ENCODE measurements around the gene ARIH1.
"Not testable (repeated sequence)": the region's sequence is repeated elsewhere in the genome, so short reads cannot be mapped to it uniquely, and the experiment has no call there.

ARIH1 gene, protein sequence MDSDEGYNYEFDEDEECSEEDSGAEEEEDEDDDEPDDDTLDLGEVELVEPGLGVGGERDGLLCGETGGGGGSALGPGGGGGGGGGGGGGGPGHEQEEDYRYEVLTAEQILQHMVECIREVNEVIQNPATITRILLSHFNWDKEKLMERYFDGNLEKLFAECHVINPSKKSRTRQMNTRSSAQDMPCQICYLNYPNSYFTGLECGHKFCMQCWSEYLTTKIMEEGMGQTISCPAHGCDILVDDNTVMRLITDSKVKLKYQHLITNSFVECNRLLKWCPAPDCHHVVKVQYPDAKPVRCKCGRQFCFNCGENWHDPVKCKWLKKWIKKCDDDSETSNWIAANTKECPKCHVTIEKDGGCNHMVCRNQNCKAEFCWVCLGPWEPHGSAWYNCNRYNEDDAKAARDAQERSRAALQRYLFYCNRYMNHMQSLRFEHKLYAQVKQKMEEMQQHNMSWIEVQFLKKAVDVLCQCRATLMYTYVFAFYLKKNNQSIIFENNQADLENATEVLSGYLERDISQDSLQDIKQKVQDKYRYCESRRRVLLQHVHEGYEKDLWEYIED

DNA sequence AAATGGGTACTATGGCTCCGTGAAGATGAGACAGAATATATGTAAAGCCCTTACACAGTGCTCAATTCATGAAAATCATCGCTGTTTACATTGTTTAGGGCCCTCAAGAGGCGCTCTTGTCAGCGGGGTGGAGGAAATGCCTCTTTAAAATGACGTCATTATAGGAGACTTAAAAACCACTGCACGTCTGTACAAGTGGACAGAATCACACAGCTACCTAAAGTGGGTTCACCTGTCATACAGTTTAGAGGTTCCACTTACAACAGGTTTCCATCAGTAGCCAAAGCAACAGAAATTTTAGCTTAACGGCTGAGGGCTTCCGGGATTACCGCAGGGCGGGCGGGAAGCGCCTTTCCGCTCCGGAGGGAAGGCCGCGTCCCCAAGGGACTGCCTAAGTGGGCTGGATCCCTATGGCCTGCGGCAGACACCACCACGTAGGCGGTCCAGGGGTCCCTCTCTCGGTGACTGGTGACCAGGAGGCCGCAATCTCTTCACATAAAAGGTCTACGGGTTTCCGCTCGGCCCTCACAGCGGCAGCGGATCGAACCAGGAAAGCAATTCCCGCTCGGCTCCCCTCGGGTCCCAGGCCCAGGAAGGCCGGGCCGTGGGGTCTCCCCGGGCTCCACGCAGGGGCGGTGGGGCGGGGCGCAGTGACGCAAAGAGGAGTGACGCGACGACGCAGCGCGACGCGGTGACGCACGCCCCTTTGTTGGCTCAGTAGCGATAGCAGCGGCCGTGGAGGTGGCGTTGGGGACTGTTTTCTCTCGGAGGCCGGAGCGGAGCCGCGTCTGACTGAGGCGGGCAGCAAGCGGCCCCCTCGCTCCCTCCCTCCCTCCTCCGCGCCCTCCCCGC is at the start of gene ARIH1:
Gene ARIH1 (plus strand): TSS at position 717 of the 852 bp plus-strand sequence. CDS start 310 bp downstream, outside the sequence.
- peak; percentile 98 for DNase-seq (ENCODE audit: low spot score)

DNA sequence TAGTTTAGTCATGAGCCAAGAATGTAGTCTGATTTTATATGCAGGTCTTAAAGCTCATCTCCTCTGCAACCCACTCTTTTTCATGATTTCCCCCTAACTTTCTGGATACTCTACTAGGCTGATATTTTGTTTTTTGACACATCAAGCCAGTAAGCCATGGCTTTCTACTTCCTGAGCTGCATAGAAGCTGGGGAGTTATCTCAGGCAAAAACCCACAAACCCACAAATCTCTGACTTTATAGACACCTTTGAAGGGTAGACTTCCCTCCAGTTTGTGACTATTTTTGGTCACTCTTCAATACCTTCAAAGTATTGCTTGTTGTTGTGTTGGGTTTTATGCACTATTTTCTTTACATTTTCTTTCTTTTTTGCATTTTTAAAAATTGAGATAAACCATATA is 47.4 kb upstream of the ARIH1 start:
- no peak for DNase-seq (ENCODE audit: low spot score)

DNA sequence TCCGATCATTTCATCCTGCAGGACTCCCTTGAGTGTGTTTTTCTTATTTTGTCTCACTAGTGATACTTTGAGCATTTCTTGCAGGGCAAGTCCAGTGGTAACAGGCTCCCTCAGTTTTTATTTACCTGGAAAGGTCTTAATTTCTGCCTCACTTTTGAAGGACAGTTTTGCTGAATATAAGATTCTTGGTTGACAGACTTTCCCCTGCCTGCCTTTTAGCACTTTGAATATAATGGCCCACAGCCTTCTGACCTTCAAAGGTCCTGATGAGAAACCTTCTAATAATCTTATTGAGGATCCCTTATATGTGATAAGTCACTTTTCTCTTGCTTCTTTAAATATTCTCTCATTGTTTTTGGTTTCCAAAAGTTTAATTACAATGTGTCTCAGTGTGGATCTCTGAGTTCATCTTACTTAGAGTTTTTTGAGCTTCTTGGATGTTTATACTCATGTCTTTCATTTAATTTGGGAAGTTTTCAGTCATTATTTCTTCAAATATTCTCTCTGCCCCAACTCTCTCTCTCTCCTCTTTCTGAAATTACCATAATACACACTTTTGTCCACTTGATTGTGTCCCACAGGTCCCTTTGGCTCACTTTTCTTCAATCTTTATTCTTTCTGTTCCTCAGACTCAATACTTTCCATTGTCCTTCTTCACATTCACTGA is 36.3 kb upstream of the ARIH1 start:
- no peak for DNase-seq (ENCODE audit: low spot score)

DNA sequence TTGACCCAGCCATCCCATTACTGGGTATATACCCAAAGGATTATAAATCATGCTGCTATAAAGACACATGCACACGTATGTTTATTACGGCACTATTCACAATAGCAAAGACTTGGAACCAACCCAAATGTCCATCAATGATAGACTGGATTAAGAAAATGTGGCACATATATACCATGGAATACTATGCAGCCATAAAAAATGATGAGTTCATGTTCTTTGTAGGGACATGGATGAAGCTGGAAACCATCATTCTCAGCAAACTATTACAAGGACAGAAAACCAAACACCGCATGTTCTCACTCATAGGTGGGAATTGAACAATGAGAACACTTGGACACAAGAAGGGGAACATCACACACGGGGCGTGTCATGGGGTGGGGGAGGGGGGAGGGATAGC is 31.3 kb upstream of the ARIH1 start:
- not testable (repeated sequence) for DNase-seq (ENCODE audit: low spot score)

DNA sequence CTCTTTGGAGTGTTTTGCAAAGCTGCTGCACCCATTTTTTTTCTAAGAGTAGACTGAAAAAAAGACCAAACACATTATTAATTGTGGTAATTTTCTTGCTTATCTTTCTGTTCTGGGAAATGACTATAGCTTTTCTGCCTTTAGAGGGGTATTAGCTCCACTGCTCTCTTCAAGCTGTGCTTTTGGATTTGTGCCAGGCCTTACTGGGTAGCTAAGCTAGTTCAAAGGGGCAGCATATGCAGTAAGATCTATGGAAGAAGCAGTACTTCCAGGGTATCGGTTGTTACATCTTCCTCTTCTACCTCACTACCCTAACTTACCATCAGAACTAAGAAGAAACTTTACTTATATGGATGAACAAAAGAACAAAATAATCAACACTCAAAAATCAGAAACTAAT is 28.7 kb upstream of the ARIH1 start:
- DNase-seq (ENCODE audit: low spot score), result no peak

DNA sequence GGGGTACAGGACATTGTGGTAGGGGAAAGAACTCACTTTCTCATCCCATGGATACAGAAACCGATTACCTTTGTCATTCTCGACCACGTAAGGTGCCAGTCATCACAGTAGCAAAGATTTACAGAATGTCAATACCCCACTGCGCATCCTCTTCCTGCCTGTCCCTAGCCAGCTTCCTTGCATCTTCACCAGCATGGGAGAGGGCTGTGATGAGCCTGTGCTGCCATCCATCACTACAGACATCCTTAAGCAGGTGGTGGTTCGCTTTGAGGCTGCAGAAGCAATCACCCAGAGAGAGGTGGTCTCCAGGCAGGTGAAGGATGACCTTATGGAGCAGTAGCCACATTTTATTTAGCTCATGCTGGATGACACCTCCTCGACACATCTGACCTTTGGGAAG is 23.3 kb upstream of the ARIH1 start:
- DNase-seq (ENCODE audit: low spot score), result no peak

DNA sequence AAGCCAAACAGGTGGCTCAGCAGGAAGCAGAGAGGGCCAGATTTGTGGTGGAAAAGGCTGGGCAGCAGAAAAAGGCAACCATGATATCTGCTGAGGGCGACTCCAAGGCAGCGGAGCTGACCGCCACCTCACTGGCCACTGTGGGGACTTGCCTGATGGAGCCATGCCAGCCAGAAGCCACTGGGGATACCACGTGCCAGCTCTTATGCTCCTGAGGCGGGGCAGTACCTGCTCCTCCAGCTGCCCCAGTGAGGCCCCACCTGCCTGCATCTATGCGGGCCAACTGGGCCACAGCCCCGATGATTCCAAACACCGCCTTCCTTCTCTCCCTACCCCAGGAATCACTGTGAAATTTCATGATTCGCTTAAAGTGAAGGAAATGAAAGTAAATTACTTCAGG is 22.9 kb upstream of the ARIH1 start:
- no peak for DNase-seq (ENCODE audit: low spot score)

DNA sequence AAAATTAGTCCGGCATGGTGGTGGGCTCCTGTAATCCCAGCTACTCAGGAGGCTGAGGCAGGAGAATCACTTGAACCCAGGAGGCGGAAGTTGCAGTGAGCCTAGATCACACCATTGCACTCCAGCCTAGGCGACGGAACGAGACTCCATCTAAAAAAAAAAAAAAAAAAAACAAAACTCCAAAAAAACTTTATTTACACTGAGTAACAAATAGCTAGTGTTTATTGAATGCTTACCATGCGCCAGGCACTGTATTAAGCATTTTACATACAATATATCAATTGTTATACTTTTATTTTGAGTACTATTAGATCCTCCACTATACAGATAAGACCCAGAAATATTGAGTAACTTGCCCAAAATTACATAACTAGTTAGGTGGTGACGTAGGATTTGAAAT is 17.4 kb upstream of the ARIH1 start:
- DNase-seq (ENCODE audit: low spot score), result no peak

DNA sequence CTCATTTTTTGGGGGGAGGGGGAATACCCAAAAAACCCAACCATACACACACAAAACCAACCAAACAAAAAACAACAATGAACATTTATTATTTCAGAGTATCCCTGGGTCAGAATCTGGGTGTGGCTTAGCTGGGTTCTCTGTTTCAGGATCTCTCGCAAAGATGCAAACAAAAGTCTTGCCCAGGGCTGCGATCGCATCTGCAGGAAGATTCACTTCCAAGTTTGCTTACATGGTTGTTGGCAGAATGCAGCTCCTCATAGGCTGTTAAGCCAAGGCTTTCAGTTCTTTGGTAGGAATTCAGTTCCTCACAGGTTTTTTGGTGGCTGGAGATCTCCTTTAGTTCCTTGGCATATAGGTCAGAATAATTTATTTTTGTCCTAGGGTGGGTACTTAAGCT is 13.7 kb upstream of the ARIH1 start:
- DNase-seq (ENCODE audit: low spot score), result no peak

DNA sequence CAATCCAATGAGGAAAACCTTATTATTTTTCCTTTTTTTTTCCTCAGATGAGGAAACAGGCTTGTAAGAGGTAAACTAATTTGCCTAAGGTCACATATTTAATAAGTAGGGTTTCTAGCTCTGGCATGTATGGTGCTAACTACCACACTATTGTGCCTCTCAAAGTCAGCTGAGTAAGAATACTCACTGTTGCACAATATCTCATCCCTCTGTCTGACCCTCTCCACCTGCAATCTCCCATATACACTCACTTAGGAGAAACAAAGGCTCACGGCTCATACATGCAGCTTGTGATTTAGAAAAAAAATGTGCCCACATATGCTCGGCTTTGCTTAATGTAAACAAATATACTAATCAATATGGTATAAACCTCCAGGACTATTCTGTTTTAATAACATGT is 10.4 kb upstream of the ARIH1 start:
- no peak for DNase-seq (ENCODE audit: low spot score)

DNA sequence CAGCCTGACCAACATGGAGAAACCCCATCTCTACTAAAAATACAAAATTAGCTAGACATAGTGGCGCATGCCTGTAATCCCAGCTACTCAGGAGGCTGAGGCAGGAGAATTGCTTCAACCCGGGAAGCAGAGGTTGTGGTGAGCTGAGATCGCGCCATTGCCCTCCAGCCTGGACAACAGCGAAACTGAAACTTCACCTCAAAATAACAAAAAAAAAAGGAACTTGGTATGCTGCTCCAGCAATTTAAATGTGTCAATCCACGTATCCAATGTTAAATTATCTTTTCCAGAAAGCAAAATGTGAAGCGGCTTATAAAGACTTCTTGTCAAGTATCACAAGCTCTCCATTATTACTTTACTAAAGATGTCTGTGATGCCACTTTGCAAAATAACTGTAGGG is 9.9 kb upstream of the ARIH1 start:
- no peak for DNase-seq (ENCODE audit: low spot score)

DNA sequence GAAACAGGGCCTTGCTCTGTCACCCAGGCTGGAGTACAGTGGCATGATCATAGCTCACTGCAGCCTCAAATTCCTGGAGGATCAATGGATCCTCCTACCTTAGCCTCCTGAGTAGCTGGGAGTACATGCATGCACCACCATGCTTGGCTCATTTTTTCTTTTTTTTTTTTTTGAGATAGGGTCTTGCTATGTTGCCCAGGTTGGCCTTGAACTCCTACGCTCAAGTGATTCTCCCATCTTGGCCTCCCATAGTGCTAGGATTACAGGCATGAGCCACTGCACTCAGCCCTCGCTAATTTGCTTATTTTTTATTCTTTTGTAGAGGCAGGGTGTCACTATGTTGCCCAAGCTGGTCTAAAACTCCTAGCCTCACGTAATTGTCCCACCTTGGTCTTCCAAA is 6.0 kb upstream of the ARIH1 start:
- DNase-seq (ENCODE audit: low spot score), result no peak

DNA sequence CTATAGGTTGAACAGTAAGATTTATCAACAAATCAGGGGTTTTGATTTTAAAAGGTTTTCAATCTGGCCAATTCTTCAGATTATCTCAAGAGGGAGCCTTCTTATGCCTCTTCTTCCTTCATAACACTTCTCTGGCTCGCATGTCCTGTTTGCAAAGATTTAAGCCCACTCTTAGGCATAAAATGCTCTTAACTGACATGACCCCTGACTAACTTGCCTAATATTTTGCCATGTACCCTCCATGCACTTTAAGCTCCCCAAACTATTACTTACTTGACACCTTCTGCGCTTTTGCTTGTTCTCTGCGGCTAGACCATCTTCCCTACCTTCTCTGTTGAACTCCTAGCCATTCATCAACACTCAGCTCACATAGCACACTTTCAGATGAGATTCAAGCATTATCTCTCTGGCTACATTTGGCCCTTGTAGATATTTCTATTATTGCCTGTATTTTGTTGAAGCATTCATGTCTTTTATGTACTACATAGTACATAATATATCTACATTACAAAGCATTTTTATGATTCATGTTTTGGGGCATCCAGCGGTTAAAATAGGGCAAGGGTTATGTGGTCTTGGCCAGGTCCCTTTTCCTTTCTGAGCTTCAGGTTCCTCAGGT is 1.0 kb upstream of the ARIH1 start:
- peak; percentile 36 for DNase-seq (ENCODE audit: low spot score)

DNA sequence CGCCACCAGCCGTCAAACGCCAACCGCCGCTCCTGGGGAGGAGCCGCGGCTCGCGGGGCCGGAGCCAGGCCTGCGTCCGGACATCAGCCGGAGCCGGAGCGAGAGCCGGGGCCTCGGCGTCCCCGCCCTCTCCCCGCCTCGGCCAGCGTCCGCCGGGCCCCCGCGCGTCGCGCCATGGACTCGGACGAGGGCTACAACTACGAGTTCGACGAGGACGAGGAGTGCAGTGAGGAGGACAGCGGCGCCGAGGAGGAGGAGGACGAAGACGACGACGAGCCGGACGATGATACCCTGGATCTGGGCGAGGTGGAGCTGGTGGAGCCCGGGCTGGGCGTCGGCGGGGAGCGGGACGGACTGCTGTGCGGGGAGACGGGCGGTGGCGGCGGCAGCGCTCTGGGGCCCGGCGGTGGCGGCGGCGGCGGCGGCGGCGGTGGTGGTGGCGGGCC is 359 bp downstream of the ARIH1 start:
- DNase-seq (ENCODE audit: low spot score), result no peak

DNA sequence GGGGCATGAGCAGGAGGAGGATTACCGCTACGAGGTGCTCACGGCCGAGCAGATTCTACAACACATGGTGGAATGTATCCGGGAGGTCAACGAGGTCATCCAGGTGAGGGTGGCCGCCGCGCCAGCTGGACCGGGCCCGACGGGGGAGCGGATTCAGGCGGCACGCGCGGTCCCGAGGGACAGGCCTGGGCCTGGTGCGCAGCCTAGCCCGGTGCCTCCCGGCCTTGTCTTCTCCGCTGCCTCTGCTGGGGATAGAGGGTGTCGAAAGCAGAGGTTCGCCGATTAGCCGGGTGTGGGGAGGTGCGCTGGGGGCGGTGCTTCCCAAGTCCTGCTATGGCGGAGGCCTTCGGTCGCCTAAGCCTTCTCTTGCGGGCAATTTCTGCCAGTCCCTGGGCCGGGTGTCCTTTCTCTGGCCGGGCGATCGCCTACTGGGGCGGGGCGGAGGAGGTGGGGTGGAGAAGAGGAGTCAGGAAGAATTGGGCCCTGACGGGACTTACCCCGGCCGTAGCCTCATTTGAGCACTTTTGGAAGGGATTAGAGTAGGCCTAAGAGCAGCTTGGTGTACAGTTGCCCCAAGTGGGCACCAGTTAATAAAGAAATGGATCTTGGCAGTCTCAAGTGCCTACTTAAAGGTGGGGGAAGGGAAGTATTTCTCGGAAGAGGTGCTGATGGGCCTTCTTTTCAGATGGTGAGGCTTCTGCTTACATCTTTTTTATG is 940 bp downstream of the ARIH1 start:
- peak; percentile 50 for DNase-seq (ENCODE audit: low spot score)

DNA sequence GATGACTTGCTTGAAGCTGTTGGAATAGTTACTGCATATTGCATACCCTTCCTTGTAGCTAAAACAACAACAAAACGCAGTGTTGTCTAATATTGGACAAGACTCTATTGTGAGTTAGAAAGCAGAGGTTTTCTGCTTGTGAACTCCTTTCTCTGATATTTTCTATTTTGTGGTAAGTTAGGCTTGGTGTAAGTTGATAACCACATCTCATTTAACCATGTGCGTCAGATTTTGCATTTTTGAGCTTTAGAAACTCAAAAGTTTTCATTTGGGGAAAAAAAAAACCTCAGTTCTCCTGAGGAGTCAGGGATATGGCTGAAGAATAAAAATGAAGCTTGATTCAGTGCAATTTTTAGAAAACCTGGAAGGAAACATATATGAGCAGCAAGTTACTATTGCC is 1.5 kb downstream of the ARIH1 start:
- no peak for DNase-seq (ENCODE audit: low spot score)

DNA sequence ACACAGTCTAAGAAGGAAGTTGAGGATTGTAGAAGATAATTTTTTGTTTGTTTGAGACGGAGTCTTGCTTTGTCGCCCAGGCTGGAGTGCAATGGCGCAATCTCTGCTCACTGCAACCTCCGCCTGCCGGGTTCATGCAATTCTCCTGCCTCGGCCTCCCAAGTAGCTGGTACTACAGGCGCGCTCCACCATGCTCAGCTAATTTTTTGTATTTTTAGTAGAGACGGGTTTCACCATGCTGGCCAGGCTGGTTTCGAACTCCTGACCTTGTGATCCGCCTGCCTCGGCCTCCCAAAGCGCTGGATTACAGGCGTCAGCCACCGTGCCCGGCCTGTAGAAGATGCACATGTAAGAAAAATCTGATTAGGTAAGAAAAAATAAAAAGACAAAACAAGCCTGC is 2.2 kb downstream of the ARIH1 start:
- not testable (repeated sequence) for DNase-seq (ENCODE audit: low spot score)

DNA sequence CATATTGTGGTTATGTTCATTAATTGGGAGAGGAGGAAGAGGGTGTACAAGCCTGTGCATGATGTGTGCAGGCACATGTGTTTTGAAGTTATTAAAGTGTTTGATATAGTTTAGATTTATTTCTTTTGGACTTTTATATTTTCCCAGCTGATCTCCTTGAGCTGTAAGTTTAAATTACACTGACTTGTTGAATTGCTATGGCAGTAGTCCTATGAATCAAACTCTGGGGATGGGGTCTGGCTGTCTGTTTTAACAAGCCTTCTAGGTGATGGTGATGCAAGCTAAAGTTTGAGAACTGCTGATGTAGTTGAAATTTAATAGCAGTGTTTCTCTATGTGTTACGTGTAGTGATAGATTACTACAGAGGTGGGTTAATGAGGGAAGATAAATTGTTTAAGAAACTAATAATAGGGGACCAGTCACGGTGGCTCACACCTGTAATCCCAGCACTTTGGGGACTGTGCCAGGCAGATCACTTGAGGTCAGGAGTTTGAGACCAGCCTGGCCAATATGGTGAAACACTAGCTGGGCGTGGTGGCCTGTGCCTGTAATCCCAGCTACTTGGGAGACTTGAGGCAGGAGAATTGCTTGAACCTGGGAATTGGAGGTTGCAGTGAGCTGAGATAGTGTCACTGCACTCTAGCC is 7.0 kb downstream of the ARIH1 start:
- DNase-seq (ENCODE audit: low spot score), result no peak

DNA sequence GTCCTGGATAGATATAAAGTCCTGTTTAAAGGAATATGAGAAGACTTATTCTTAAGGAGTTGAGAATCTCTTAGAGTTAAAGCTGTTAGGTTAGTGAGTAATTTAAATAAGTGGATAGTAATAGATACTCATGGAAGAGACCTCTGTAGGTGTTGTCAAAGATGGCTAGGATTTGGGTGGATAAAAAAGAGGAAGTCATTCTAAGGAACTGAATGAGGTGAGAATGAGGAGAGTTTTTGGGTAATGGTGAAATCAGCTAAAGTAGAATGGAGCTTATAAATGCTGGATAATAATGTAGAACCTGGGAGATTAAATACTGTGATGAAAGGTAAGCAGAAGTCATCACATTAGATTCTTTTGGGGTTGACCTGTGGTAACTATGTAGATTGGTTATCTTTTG is 8.1 kb downstream of the ARIH1 start:
- DNase-seq (ENCODE audit: low spot score), result no peak

DNA sequence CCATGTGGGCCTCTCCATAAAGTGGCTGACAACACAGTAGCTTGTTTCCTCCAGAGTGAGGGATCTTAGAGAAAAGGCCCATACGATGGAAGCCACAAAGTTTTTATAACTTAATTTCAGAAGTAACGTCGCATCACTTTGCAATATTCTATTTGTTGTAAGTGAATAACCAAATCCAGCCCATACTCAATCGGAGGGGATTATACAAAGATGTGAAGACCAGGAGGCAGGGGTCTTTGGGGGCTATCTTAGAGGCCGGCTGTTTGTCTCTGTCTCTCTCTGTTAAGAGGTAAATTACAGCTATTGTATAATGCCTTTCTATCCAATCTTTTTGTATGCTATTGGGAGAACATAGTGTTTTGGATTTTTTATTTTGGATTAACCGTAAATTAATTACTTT is 9.1 kb downstream of the ARIH1 start:
- no peak for DNase-seq (ENCODE audit: low spot score)

DNA sequence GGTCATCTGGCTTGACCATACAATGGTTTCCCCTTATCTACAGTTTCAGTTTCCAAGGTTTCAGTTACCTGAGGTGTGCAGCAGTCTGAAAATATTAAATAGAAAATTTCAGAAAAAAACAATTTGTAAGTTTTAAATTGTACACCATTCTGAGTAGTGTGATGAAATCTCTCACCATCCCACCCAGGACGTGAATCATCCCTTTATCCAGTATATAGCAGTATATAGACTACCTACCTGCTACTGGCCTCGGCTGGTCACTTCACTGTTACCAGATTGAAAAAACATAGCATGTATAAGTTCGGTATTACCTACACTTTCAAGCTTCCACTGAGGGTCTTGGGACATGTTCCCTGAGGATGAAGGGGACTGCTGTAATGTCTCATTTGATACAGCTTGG is 12.0 kb downstream of the ARIH1 start:
- no peak for DNase-seq (ENCODE audit: low spot score)
